K562 (cell line): Measurements from ENCODE around the gene HSBP1L1. TPM values are rescaled to one million over a fixed set of nuclear protein-coding genes. Genes with fewer than 3 reads are reported as not detected.

ENCODE experiments used
- ATAC-seq: fragments of 200-7000 bp; cut with Tn5 transposase; 3 replicates; pipeline ENCODE4 v1.9.1; 2020; ENCODE audit warnings: moderate library complexity
- BruUV-seq: library from RNA; stranded (reverse); fragments of 400-500 nt; replicated peaks from 2 replicates; lab custom pipeline; 2021; lab: Mats Ljungman, UMichigan
- CTCF ChIA-PET: fragments of 300-600 bp; formaldehyde crosslinking; extraction: SDS; loops from one replicate; lab custom pipeline; 2021; ENCODE audit warnings: low intra/inter-chr PET ratio; lab: Yijun Ruan, JAX
- POLR2A ChIA-PET: fragments of 300-600, 350-650 bp; sonication (Branson Sonifier 250); formaldehyde crosslinking; extraction: SDS; loops from one replicate; lab custom pipeline; 2021; ENCODE audit warnings: antibody characterized with exemption, inconsistent platforms; lab: Yijun Ruan, JAX
- DNase-seq, 4 experiments: peaks; one replicate each; pipeline versions ENCODE4 v3.0.0 to v3.0.0-alpha.2; 2011 to 2018; ENCODE audit warnings: low spot score in 3 of 4, mixed read lengths in 3 of 4; ENCODE audit errors: extremely low read depth in 1 of 4
- FAIRE-seq: peaks from 2 replicates; lab custom pipeline; 2011; peaks lifted over from hg19 to GRCh38; lab: Jason Lieb, UNC
- H2AFZ ChIP-seq: 2 replicates; pipeline ENCODE4 v1.6.0; 2011; ENCODE audit warnings: low read depth, low read length, control low read depth, inconsistent platforms
- H3K27ac ChIP-seq: fragments of 200-600 bp; 3 replicates; pipeline ENCODE4 v1.8.0; 2011; ENCODE audit warnings: low read depth, mild to moderate bottlenecking, control low read depth, inconsistent platforms, low read length, moderate library complexity, mixed read lengths; ENCODE audit errors: extremely low read depth
- H3K27me3 ChIP-seq, 2 experiments: fragments of 300-600 bp in 1 of 2; 2 replicates in 1 of 2; 3 replicates in 1 of 2; pipeline versions ENCODE4 v1.6.0 to v1.8.0; 2011; ENCODE audit warnings: inconsistent platforms in 2 of 2, low read length in 2 of 2, mild to moderate bottlenecking in 1 of 2, mixed read lengths in 1 of 2, moderate library complexity in 1 of 2; ENCODE audit not compliant: control insufficient read depth in 2 of 2, insufficient read depth in 2 of 2
- H3K36me3 ChIP-seq: fragments of 300-600 bp; 3 replicates; pipeline ENCODE4 v1.8.0; 2011; ENCODE audit warnings: mild to moderate bottlenecking, low read length, inconsistent platforms; ENCODE audit not compliant: control insufficient read depth, insufficient read depth
- H3K4me1 ChIP-seq, 2 experiments: fragments of 200-600 bp in 1 of 2; replicated peaks in 1 of 2; 2 replicates in 1 of 2; 3 replicates in 1 of 2; pipeline versions ENCODE4 v1.5.1 to v1.8.0; 2011; ENCODE audit warnings: inconsistent platforms in 2 of 2, low read length in 2 of 2, mild to moderate bottlenecking in 1 of 2, mixed read lengths in 1 of 2, moderate library complexity in 1 of 2; ENCODE audit not compliant: control insufficient read depth in 2 of 2, insufficient read depth in 2 of 2
- H3K4me2 ChIP-seq: 2 replicates; pipeline ENCODE4 v1.6.1; 2011; ENCODE audit warnings: low read length, control low read depth, inconsistent platforms, mixed read lengths; ENCODE audit not compliant: insufficient read depth
- H3K4me3 ChIP-seq: fragments of 200-600 bp; sonication (generic), shearing (Covaris generic); 2 replicates; pipeline ENCODE4 v1.5.1; 2016; ENCODE audit warnings: control low read depth, inconsistent platforms
- H3K79me2 ChIP-seq: fragments of 200-600 bp; 3 replicates; pipeline ENCODE4 v1.8.0; 2011; ENCODE audit warnings: low read length, inconsistent platforms; ENCODE audit not compliant: control insufficient read depth, insufficient read depth
- H3K9ac ChIP-seq, 2 experiments: 2 replicates each; pipeline versions ENCODE4 v1.6.0 to v1.6.1; 2011; ENCODE audit warnings: low read depth in 2 of 2, low read length in 2 of 2, control low read depth in 1 of 2, inconsistent platforms in 1 of 2, mild to moderate bottlenecking in 1 of 2, mixed read lengths in 1 of 2; ENCODE audit not compliant: insufficient read depth in 1 of 2
- H3K9me1 ChIP-seq: one replicate; pipeline ENCODE4 v1.6.0; 2011; ENCODE audit warnings: inconsistent platforms, mild to moderate bottlenecking, low read length, moderate library complexity; ENCODE audit not compliant: control insufficient read depth, insufficient read depth
- H3K9me3 ChIP-seq: replicated peaks from 2 replicates; pipeline ENCODE4 v1.5.1; 2011; ENCODE audit warnings: low read depth, low read length, inconsistent platforms; ENCODE audit not compliant: control insufficient read depth, insufficient read depth
- H4K20me1 ChIP-seq: replicated peaks from 2 replicates; pipeline ENCODE4 v1.6.1; 2011; ENCODE audit warnings: low read length, inconsistent platforms, mixed read lengths; ENCODE audit not compliant: control insufficient read depth, insufficient read depth
- ADNP ChIP-seq: fragments of 200-800 bp; sonication (Bioruptor generic); IDR thresholded peaks from 2 replicates; pipeline ENCODE4 v1.6.1; 2016; ENCODE audit warnings: missing genetic modification characterization, missing compliant biosample characterization
- BHLHE40 ChIP-seq: IDR thresholded peaks from 2 replicates; pipeline ENCODE4 v1.6.1; 2011; ENCODE audit warnings: low read length, improper control_type of control experiment
- CC2D1A ChIP-seq: fragments of 450-650 bp; IDR thresholded peaks from 2 replicates; pipeline ENCODE4 v1.6.1; 2017; ENCODE audit warnings: mild to moderate bottlenecking
- CTBP1 ChIP-seq: fragments of 450-650 bp; IDR thresholded peaks from 2 replicates; pipeline ENCODE4 v1.6.1; 2016; ENCODE audit warnings: borderline replicate concordance
- DDX20 ChIP-seq: fragments of 450-650 bp; IDR thresholded peaks from 2 replicates; pipeline ENCODE4 v1.6.1; 2016; ENCODE audit warnings: missing genetic modification characterization, low read depth, mild to moderate bottlenecking, missing compliant biosample characterization, moderate library complexity
- FOXJ2 ChIP-seq: fragments of 200-800 bp; sonication (Bioruptor generic); IDR thresholded peaks from 2 replicates; pipeline ENCODE4 v1.6.1; 2016; ENCODE audit warnings: missing genetic modification characterization, missing compliant biosample characterization
- HNRNPK ChIP-seq: fragments of 200-400 bp; formaldehyde crosslinking; IDR thresholded peaks from one replicate; pipeline ENCODE4 v1.6.1; 2018; ENCODE audit warnings: mild to moderate bottlenecking, low read depth, low read length; ENCODE audit not compliant: poor library complexity, severe bottlenecking
- MECOM ChIP-seq: fragments of 250-450 bp; sonication (Bioruptor Pico); IDR thresholded peaks from 2 replicates; pipeline ENCODE4 v1.8.0; 2022; ENCODE audit warnings: inconsistent platforms
- NCOA2 ChIP-seq, 2 experiments: fragments of 450-650 bp; IDR thresholded peaks; 2 replicates each; pipeline ENCODE4 v1.6.1; 2018; ENCODE audit warnings: mild to moderate bottlenecking in 2 of 2, moderate library complexity in 1 of 2; ENCODE audit not compliant: partially characterized antibody in 2 of 2
- RBM15 ChIP-seq: fragments of 200-400 bp; formaldehyde crosslinking; IDR thresholded peaks from 2 replicates; pipeline ENCODE4 v1.6.1; 2018; ENCODE audit warnings: mild to moderate bottlenecking, low read length, moderate library complexity; ENCODE audit not compliant: insufficient read depth
- SPI1 ChIP-seq: IDR thresholded peaks from 2 replicates; pipeline ENCODE4 v1.6.1; 2011; ENCODE audit warnings: low read depth, low read length, control low read depth, borderline replicate concordance
- SREBF2 ChIP-seq: sonication (generic); formaldehyde crosslinking; IDR thresholded peaks from 2 replicates; pipeline ENCODE4 v1.4.0; 2020; ENCODE audit warnings: mild to moderate bottlenecking, missing genetic modification reagents
- SRF ChIP-seq, 2 experiments: fragments of 250-450, 450-650 bp in 1 of 2; sonication (Bioruptor Pico) in 1 of 2; sonication (generic) in 1 of 2; formaldehyde crosslinking; IDR thresholded peaks; 2 replicates each; pipeline versions ENCODE4 v1.5.0 to v1.5.1; 2020 to 2022; ENCODE audit warnings: mild to moderate bottlenecking in 1 of 2, missing genetic modification reagents in 1 of 2
- THAP12 ChIP-seq: fragments of 250-450 bp; sonication (Bioruptor Pico); IDR thresholded peaks from 2 replicates; pipeline ENCODE4 v1.9.0; 2021; ENCODE audit warnings: mild to moderate bottlenecking, inconsistent platforms
- ZBTB5 ChIP-seq: fragments of 450-650 bp; IDR thresholded peaks from 2 replicates; pipeline ENCODE4 v1.6.1; 2017; ENCODE audit warnings: antibody characterized with exemption
- ZNF384 ChIP-seq: IDR thresholded peaks from 2 replicates; pipeline ENCODE4 v1.6.1; 2012; ENCODE audit warnings: low read depth, low read length, improper control_type of control experiment
- ZNF696 ChIP-seq: fragments of 250-450 bp; sonication (Bioruptor Pico); conservative IDR thresholded peaks from 2 replicates; pipeline ENCODE4 v1.4.0; 2020; ENCODE audit warnings: mild to moderate bottlenecking, moderate library complexity
- WGBS: fragments of 100-300 bp; shearing (Covaris generic); methylation state at CpG from one replicate; pipeline ENCODE4 v1.1.6; 2016; ENCODE audit warnings: low coverage, mixed read lengths; ENCODE audit not compliant: insufficient coverage; ENCODE audit errors: missing lambda C conversion rate; 5-methylcytosine and 5-hydroxymethylcytosine counted together
- in situ Hi-C: fragments of 300-500 bp; cut with MboI; formaldehyde crosslinking; loops from 4 replicates; pipeline ENCODE4 v1.15.0; 2018; ENCODE audit warnings: inconsistent platforms, mixed read lengths
- intact Hi-C: fragments of 100-400 bp; cut with micrococcal nuclease; formaldehyde crosslinking; loops from 2 replicates; pipeline ENCODE4 v1.14.2; 2022
- polyA plus RNA-seq, 8 experiments: library from polyadenylated mRNA; depleted of rRNA in 4 of 8; stranded (reverse) in 5 of 8; unstranded in 3 of 8; fragments of >200 nt; fragmentation: Nextera tagmentation in 2 of 8; fragmentation: Illumina TruSeq in 1 of 8; extraction: Ambion mirVana in 2 of 8; extraction: Trizol in 1 of 8; gene quantifications; 2 replicates each; pipeline versions ENCODE4 v1.2.1 to v1.2.3, GENCODE V29; 2011 to 2014; ENCODE audit warnings: inconsistent platforms in 1 of 8, missing spikeins in 1 of 8
- total RNA-seq, 7 experiments: library from RNA; depleted of rRNA in 6 of 7; stranded (reverse); fragments of >200 nt in 6 of 7; fragmentation: Illumina TruSeq in 2 of 7; extraction: Trizol in 2 of 7; gene quantifications; 2 replicates each; pipeline versions ENCODE4 v1.2.1 to v1.2.3, GENCODE V29; 2011 to 2021; ENCODE audit warnings: low replicate concordance in 1 of 7

Gene HSBP1L1
- total and polyA plus RNA-seq, 9 of the 15 experiments (the other 6 are each of a cell fraction or from before 2014, with no cell fraction given) = 0.24 to 0.36 TPM; not detected in 7

- BruUV-seq = no TSS peak
- no peaks in the 10 kb centered on the region for H3K27me3 ChIP-seq
- H3K36me3 ChIP-seq = peaks cover 78% of the 10 kb centered on the region
- WGBS = 87% methylated on average over 10 of the region's 14 CpGs
- no peak overlapping the region for H3K27ac ChIP-seq
- no peak overlapping the region for H3K4me2 ChIP-seq
- H3K4me1 ChIP-seq = peaks cover 16 to 24% of the 10 kb centered on the region in 2 experiments; a peak in 4 of 5 replicates
- no peak overlapping the region for H3K9ac ChIP-seq
- ATAC-seq = no peak
- intact Hi-C loops = no loop called here
- H2AFZ ChIP-seq = no peak overlapping the region
- ChIA-PET CTCF (no interaction called here), POLR2A (interaction anchor here (0.8 to 1.1 kb wide), 2 partner anchors 11 to 13 kb away, joined by 4 to 5 read pairs; no protein-coding TSS in a partner anchor)
- no peak overlapping the region for H3K4me3 ChIP-seq
- FAIRE-seq = no peak
- no peak for DNase-seq
- no peaks in the 10 kb centered on the region for H3K9me1 ChIP-seq
- in situ Hi-C loops = no loop called here
- no peaks in the 10 kb centered on the region for H3K9me3 ChIP-seq
- H4K20me1 ChIP-seq = peaks cover 37% of the 10 kb centered on the region
- peaks cover 87% of the 10 kb centered on the region for H3K79me2 ChIP-seq
- TF ChIP-seq CC2D1A (no peak), SREBF2 (CRISPR knock-in tag) (no peak), SPI1 (no peak), ZNF384 (no peak), ZBTB5 (no peak), ZNF696 (CRISPR knock-in tag) (no peak), SRF (CRISPR knock-in tag; IDR thresholded peaks at IDR 0.05) (no peak), RBM15 (no peak), THAP12 (CRISPR knock-in tag) (no peak), ADNP (tag) (no peak), CTBP1 (no peak), MECOM (CRISPR knock-in tag) (no peak), BHLHE40 (no peak), HNRNPK (no peak), FOXJ2 (tag) (no peak), DDX20 (tag) (no peak), NCOA2 (IDR thresholded peaks at IDR 0.05; ENCODE audit: partially characterized antibody in 2 of 2) (no peak)
Observed at GRCh38 chr18:79975985-79976680, 11.7 kb downstream of the HSBP1L1 start.
